GM23338 (cell line): ENCODE data around the gene SLC6A3. TPM values are rescaled to one million over a fixed set of nuclear protein-coding genes. Genes with fewer than 3 reads are reported as not detected.

ENCODE experiments used
- ATAC-seq: fragments of 200-7000 bp; cut with Tn5 transposase; 3 replicates; pipeline ENCODE4 v1.9.1; 2020
- DNase-seq: peaks from one replicate; pipeline ENCODE4 v3.0.0-alpha.2; 2015; ENCODE audit warnings: low spot score
- H2AFZ ChIP-seq: fragments of 200-600 bp; sonication (generic); 2 replicates; pipeline ENCODE4 v1.8.0; 2016; ENCODE audit warnings: antibody characterized with exemption, mild to moderate bottlenecking, moderate library complexity
- H3F3A ChIP-seq: fragments of 200-600 bp; sonication (generic); replicated peaks from 2 replicates; pipeline ENCODE4 v1.8.0; 2017; ENCODE audit warnings: antibody characterized with exemption, mixed run types, low read depth
- H3K27ac ChIP-seq: fragments of 200-600 bp; sonication (generic); 2 replicates; pipeline ENCODE4 v1.6.1; 2016; ENCODE audit warnings: low read depth
- H3K27me3 ChIP-seq: fragments of 200-600 bp; sonication (generic); 2 replicates; pipeline ENCODE4 v1.8.0; 2016; ENCODE audit warnings: mild to moderate bottlenecking, mixed run types, moderate library complexity; ENCODE audit not compliant: insufficient read depth
- H3K36me3 ChIP-seq: fragments of 200-600 bp; sonication (generic); 2 replicates; pipeline ENCODE4 v1.8.0; 2016; ENCODE audit warnings: mild to moderate bottlenecking; ENCODE audit not compliant: insufficient read depth
- H3K4me1 ChIP-seq: fragments of 200-600 bp; sonication (generic); 2 replicates; pipeline ENCODE4 v1.8.0; 2016; ENCODE audit warnings: mild to moderate bottlenecking, moderate library complexity; ENCODE audit not compliant: insufficient read depth
- H3K4me2 ChIP-seq: fragments of 200-600 bp; sonication (generic); 2 replicates; pipeline ENCODE4 v1.7.1; 2017; ENCODE audit warnings: mixed run types
- H3K4me3 ChIP-seq: fragments of 200-600 bp; sonication (generic); 2 replicates; pipeline ENCODE4 v1.6.1; 2016; ENCODE audit warnings: mixed run types
- H3K79me2 ChIP-seq: fragments of 200-600 bp; sonication (generic); replicated peaks from 2 replicates; pipeline ENCODE4 v1.8.0; 2017; ENCODE audit warnings: mild to moderate bottlenecking; ENCODE audit not compliant: insufficient read depth
- H3K9me2 ChIP-seq: fragments of 200-600 bp; sonication (generic); 2 replicates; pipeline ENCODE4 v1.8.0; 2017; ENCODE audit not compliant: insufficient read depth
- H4K20me1 ChIP-seq: fragments of 200-600 bp; sonication (generic); replicated peaks from 2 replicates; pipeline ENCODE4 v1.8.0; 2017; ENCODE audit warnings: mild to moderate bottlenecking; ENCODE audit not compliant: insufficient read depth
- H3K27ac Mint-ChIP-seq: 2 replicates; pipeline ENCODE4 v1.8.0; 2020; ENCODE audit warnings: inconsistent platforms, mild to moderate bottlenecking, moderate library complexity, mixed read lengths
- H3K27me3 Mint-ChIP-seq: 3 replicates; pipeline ENCODE4 v1.8.0; 2022; ENCODE audit warnings: low read depth, mild to moderate bottlenecking, moderate library complexity, mixed read lengths, inconsistent platforms; ENCODE audit not compliant: insufficient read depth, poor library complexity
- H3K36me3 Mint-ChIP-seq: 3 replicates; pipeline ENCODE4 v1.8.0; 2021; ENCODE audit warnings: low read depth, mild to moderate bottlenecking, inconsistent platforms, moderate library complexity, mixed read lengths
- H3K4me1 Mint-ChIP-seq: 3 replicates; pipeline ENCODE4 v1.8.0; 2020; ENCODE audit warnings: mild to moderate bottlenecking, inconsistent platforms, mixed read lengths
- H3K4me3 Mint-ChIP-seq: 3 replicates; pipeline ENCODE4 v1.8.0; 2021; ENCODE audit warnings: moderate library complexity, mild to moderate bottlenecking, inconsistent platforms, mixed read lengths
- H3K9me3 Mint-ChIP-seq: 3 replicates; pipeline ENCODE4 v1.8.0; 2020; ENCODE audit warnings: moderate library complexity, mild to moderate bottlenecking, inconsistent platforms, mixed read lengths
- CREB1 ChIP-seq: fragments of 250-450 bp; sonication (Bioruptor Pico); IDR thresholded peaks from 2 replicates; pipeline ENCODE4 v1.5.0; 2020; ENCODE audit warnings: low read depth, mild to moderate bottlenecking, moderate library complexity
- EZH2 ChIP-seq: fragments of 200-600 bp; sonication (generic); IDR thresholded peaks from one replicate; pipeline ENCODE4 v1.8.0; 2017; ENCODE audit warnings: antibody characterized with exemption, mild to moderate bottlenecking, low read depth; ENCODE audit not compliant: unreplicated experiment
- EZH2phosphoT487 ChIP-seq: fragments of 200-600 bp; sonication (generic); IDR thresholded peaks from one replicate; pipeline ENCODE4 v1.8.1; 2018; ENCODE audit warnings: antibody characterized with exemption; ENCODE audit not compliant: unreplicated experiment
- JUNB ChIP-seq: IDR thresholded peaks from one replicate; pipeline ENCODE4 v1.6.1; 2016; ENCODE audit warnings: antibody characterized with exemption; ENCODE audit not compliant: unreplicated experiment
- NANOG ChIP-seq: IDR thresholded peaks from 2 replicates; pipeline ENCODE4 v1.6.1; 2016; ENCODE audit warnings: antibody characterized with exemption, borderline replicate concordance
- POLR2AphosphoS5 ChIP-seq: IDR thresholded peaks from 2 replicates; pipeline ENCODE4 v1.6.1; 2016; ENCODE audit warnings: antibody characterized with exemption, low read depth
- REST ChIP-seq: IDR thresholded peaks from one replicate; pipeline ENCODE4 v1.6.1; 2018; ENCODE audit warnings: antibody characterized with exemption; ENCODE audit not compliant: unreplicated experiment
- STAT1 ChIP-seq: IDR thresholded peaks from one replicate; pipeline ENCODE4 v1.6.1; 2016; ENCODE audit warnings: antibody characterized with exemption; ENCODE audit not compliant: unreplicated experiment
- ZNF114 ChIP-seq: fragments of 250-450 bp; sonication (Bioruptor Pico); IDR thresholded peaks from 2 replicates; pipeline ENCODE4 v1.5.0; 2020; ENCODE audit warnings: mild to moderate bottlenecking, moderate library complexity
- ZNF331 ChIP-seq: fragments of 250-450 bp; sonication (Bioruptor Pico); IDR thresholded peaks from 2 replicates; pipeline ENCODE4 v1.5.0; 2020; ENCODE audit warnings: low read depth, mild to moderate bottlenecking, moderate library complexity
- ZNF462 ChIP-seq: fragments of 250-450 bp; sonication (Bioruptor Pico); IDR thresholded peaks from 2 replicates; pipeline ENCODE4 v1.5.0; 2020; ENCODE audit warnings: mild to moderate bottlenecking, moderate library complexity
- polyA plus RNA-seq: library from polyadenylated mRNA; unstranded; fragments of >200 nt; fragmentation: Nextera tagmentation; extraction: Ambion mirVana; gene quantifications from 2 replicates; pipeline ENCODE4 v1.2.1, GENCODE V29; 2016
- total RNA-seq: library from RNA; depleted of rRNA; stranded (reverse); fragments of >200 nt; shearing (Covaris generic); gene quantifications from 2 replicates; pipeline ENCODE4 v1.2.3, GENCODE V29; 2014
- TF ChIP-seq, protein P1 (sequence below), 2 experiments: fragments of 200-600 bp in 1 of 2; sonication (generic) in 1 of 2; conservative IDR thresholded peaks; 2 replicates each; pipeline versions ENCODE4 v1.5.1 to v1.6.1; 2016 to 2017; ENCODE audit warnings: antibody characterized with exemption in 2 of 2, low read depth in 2 of 2, mild to moderate bottlenecking in 2 of 2, moderate library complexity in 1 of 2

SLC6A3 gene
- total and polyA plus RNA-seq, 2 experiments from 2014 or later = 0.76 to 1.0 TPM

DNA sequence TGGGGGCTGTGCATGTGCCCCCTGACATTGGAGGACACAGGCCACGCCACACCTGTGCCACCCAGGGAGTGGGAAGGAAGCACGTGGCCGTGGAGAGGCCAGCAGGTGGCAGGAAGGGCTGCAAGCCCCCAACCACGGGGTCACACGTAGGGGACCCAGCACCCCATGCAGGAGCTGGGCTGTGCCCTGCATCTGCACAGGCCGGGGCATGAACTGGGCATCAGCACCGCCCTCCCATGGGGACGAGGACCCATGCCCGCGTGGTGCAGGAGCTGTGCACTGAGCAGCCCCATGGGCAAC, 86.6 kb downstream of the SLC6A3 start:
- Histone ChIP-seq H3K79me2 (no peaks in the 10 kb centered on the region), H3F3A (no peaks in the 10 kb centered on the region), H3K9me2 (no peaks in the 10 kb centered on the region), H3K27me3 (no peaks in the 10 kb centered on the region), H4K20me1 (no peaks in the 10 kb centered on the region), H3K4me1 (peaks cover 8% of the 10 kb centered on the region), H3K4me3 (no peak overlapping the region), H3K36me3 (no peaks in the 10 kb centered on the region), H3K27ac (no peak overlapping the region), H2AFZ (no peak overlapping the region), H3K4me2 (no peak overlapping the region)
- no peaks in the 10 kb centered on the region; the same call in 2 of the 3 replicates for H3K9me3 Mint-ChIP-seq
- DNase-seq (no peak), ATAC-seq (no peak)
- H3K27ac Mint-ChIP-seq = no peak overlapping the region
- peaks cover 21% of the 10 kb centered on the region for H3K4me1 Mint-ChIP-seq
- no peak for TF ChIP-seq POLR2AphosphoS5
- TF ChIP-seq, protein P1, sequence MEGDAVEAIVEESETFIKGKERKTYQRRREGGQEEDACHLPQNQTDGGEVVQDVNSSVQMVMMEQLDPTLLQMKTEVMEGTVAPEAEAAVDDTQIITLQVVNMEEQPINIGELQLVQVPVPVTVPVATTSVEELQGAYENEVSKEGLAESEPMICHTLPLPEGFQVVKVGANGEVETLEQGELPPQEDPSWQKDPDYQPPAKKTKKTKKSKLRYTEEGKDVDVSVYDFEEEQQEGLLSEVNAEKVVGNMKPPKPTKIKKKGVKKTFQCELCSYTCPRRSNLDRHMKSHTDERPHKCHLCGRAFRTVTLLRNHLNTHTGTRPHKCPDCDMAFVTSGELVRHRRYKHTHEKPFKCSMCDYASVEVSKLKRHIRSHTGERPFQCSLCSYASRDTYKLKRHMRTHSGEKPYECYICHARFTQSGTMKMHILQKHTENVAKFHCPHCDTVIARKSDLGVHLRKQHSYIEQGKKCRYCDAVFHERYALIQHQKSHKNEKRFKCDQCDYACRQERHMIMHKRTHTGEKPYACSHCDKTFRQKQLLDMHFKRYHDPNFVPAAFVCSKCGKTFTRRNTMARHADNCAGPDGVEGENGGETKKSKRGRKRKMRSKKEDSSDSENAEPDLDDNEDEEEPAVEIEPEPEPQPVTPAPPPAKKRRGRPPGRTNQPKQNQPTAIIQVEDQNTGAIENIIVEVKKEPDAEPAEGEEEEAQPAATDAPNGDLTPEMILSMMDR (conservative IDR thresholded peaks at IDR 0.05; ENCODE audit: low read depth in 2 of 2) = no peak
- no peak for TF ChIP-seq JUNB
- TF ChIP-seq REST = no peak
- no peak for TF ChIP-seq EZH2
- TF ChIP-seq NANOG = no peak
- TF ChIP-seq ZNF114 (CRISPR knock-in tag) = no peak
- TF ChIP-seq ZNF462 = no peak
- no peak for TF ChIP-seq STAT1
- no peak for TF ChIP-seq ZNF331 (CRISPR knock-in tag)
- TF ChIP-seq CREB1 (CRISPR knock-in tag) = no peak
- no peak for TF ChIP-seq EZH2phosphoT487
- H3K36me3 Mint-ChIP-seq = no peaks in the 10 kb centered on the region
- H3K27me3 Mint-ChIP-seq = peaks cover 13% of the 10 kb centered on the region
- no peak overlapping the region for H3K4me3 Mint-ChIP-seq
